Measurements from ENCODE around the gene CKAP5. TPM values are rescaled to one million over a fixed set of nuclear protein-coding genes. Genes with fewer than 3 reads are reported as not detected.

Gene CKAP5
- total RNA-seq, 1 experiment from 2014 or later = 166 TPM

DNA sequence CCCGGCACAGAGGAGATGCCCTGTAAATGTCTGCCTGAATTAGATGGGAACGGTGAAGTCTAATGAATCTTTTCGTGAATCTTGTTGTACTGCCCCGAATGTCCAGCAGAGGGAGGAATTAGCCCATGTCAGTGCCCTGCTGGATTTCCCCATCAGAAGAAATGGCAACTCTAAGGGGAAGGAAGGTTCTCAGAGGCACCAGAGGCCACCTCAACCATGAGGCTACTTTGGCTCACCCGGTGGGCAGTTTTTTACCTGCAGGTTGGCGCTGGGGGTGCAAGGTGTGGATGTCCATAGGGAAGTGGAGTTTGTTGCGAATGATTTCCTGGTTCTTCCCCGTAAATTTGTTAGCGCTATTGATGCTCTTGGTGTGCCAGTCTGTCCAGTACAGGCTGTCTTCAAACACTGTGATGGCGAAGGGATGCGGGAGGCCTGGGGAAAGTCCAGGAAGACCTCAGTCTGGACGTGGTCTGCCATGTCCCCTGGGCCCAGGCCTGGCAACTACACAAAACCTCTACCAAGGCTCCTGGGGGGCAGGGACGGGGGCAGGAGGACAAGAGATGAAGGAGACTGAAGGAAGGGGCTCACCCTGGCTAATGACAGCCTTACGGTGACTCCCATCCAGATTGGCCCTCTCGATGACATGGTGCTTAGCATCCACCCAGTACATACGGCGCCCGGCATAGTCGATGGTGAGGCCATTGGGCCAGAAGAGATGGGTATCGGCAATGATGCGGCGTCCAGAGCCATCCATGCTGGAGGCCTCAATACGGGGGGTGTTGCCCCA lies 43.8 kb upstream of the CKAP5 start:
- Histone ChIP-seq H3K9me2 (ENCODE audit: insufficient read depth) (no peaks in the 10 kb centered on the region), H3K4me2 (ENCODE audit: low read length) (no peak overlapping the region), H3K9ac (ENCODE audit: low read length) (no peak overlapping the region), H3K4me1 (ENCODE audit: control insufficient read depth in 1 of 2, insufficient read depth in 2 of 2, low read length in 2 of 2) (no peaks in the 10 kb centered on the region), H3K79me2 (ENCODE audit: insufficient read depth, low read length) (no peaks in the 10 kb centered on the region), H2AFZ (ENCODE audit: low read depth, low read length, poor library complexity, severe bottlenecking) (no peak overlapping the region), H3K27me3 (ENCODE audit: insufficient read depth, low read length) (no peaks in the 10 kb centered on the region), H4K20me1 (ENCODE audit: insufficient read depth) (no peaks in the 10 kb centered on the region), H3K27ac (ENCODE audit: low read depth, low read length) (no peak overlapping the region), H3K9me3 (ENCODE audit: control insufficient read depth in 1 of 2, insufficient read depth in 1 of 2, low read depth in 1 of 2, low read length in 2 of 2) (no peaks in the 10 kb centered on the region), H3K36me3 (ENCODE audit: control insufficient read depth in 1 of 2, insufficient read depth in 2 of 2, low read length in 2 of 2) (peaks cover 0 to 5% of the 10 kb centered on the region in 2 experiments; a peak in 1 of 4 replicates), H3K4me3 (replicated peaks in 1 of 2; ENCODE audit: low read depth in 1 of 2, low read length in 2 of 2) (no peak overlapping the region)
- peak; percentile 47 for DNase-seq (ENCODE audit: low read depth, low spot score)
- BruUV-seq (replicated peaks) = no TSS peak
- peak; percentile 87 for ATAC-seq
- ChIA-PET RAD21 (ENCODE audit: low non-redundant PET in 1 of 2, low total read pairs in 2 of 2, uncharacterized antibody in 2 of 2, unreplicated experiment in 2 of 2) (no interaction called here), CTCF (interaction anchor here (2.9 kb wide), 1 partner anchor 264 kb away, joined by 16 read pairs; no protein-coding TSS in a partner anchor), POLR2A (no interaction called here)
- intact Hi-C loops (cut with micrococcal nuclease) = loop anchor here (1.0 kb wide), 3 partner anchors 263 to 465 kb away; no protein-coding TSS in a partner anchor
- TF ChIP-seq POLR2AphosphoS5 (IDR thresholded peaks at IDR 0.05; ENCODE audit: low read depth, low read length) (no peak), EGR1 (IDR thresholded peaks at IDR 0.05; ENCODE audit: low read depth) (no peak), RAD21 (IDR thresholded peaks at IDR 0.05; ENCODE audit: low read depth) (peak; percentile 93), SIN3A (IDR thresholded peaks at IDR 0.05; ENCODE audit: low read depth) (no peak), FOSL1 (IDR thresholded peaks at IDR 0.05; ENCODE audit: low read depth) (no peak), JUND (IDR thresholded peaks at IDR 0.05) (no peak), ATF3 (IDR thresholded peaks at IDR 0.05) (no peak), SP1 (IDR thresholded peaks at IDR 0.05; ENCODE audit: low read depth) (no peak), EZH2 (IDR thresholded peaks at IDR 0.05) (no peak), EZH2phosphoT487 (IDR thresholded peaks at IDR 0.05; ENCODE audit: borderline replicate concordance) (no peak), ELF1 (IDR thresholded peaks at IDR 0.05; ENCODE audit: borderline replicate concordance, low read depth) (no peak), SRF (IDR thresholded peaks at IDR 0.05; ENCODE audit: low read depth) (no peak), MAX (IDR thresholded peaks at IDR 0.05) (no peak), CEBPB (IDR thresholded peaks at IDR 0.05; ENCODE audit: low read depth) (no peak), YY1 (IDR thresholded peaks at IDR 0.05; ENCODE audit: extremely low read depth, insufficient replicate concordance, low read depth, low read length) (peak; percentile 32), ZNF274 (IDR thresholded peaks at IDR 0.05; ENCODE audit: low read depth, low read length) (no peak), POLR2A (IDR thresholded peaks at IDR 0.05; ENCODE audit: borderline replicate concordance, extremely low read depth, insufficient read depth, insufficient read length) (no peak)
- TF ChIP-seq, protein P1, sequence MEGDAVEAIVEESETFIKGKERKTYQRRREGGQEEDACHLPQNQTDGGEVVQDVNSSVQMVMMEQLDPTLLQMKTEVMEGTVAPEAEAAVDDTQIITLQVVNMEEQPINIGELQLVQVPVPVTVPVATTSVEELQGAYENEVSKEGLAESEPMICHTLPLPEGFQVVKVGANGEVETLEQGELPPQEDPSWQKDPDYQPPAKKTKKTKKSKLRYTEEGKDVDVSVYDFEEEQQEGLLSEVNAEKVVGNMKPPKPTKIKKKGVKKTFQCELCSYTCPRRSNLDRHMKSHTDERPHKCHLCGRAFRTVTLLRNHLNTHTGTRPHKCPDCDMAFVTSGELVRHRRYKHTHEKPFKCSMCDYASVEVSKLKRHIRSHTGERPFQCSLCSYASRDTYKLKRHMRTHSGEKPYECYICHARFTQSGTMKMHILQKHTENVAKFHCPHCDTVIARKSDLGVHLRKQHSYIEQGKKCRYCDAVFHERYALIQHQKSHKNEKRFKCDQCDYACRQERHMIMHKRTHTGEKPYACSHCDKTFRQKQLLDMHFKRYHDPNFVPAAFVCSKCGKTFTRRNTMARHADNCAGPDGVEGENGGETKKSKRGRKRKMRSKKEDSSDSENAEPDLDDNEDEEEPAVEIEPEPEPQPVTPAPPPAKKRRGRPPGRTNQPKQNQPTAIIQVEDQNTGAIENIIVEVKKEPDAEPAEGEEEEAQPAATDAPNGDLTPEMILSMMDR (IDR thresholded peaks at IDR 0.05 in 2 of 3, conservative IDR thresholded peaks at IDR 0.05 in 1 of 3; ENCODE audit: borderline replicate concordance in 1 of 3, insufficient read depth in 1 of 3, low read depth in 2 of 3, low read length in 2 of 3) = peak; percentile 82 to 94 (median 90)
- TF ChIP-seq, protein P2, sequence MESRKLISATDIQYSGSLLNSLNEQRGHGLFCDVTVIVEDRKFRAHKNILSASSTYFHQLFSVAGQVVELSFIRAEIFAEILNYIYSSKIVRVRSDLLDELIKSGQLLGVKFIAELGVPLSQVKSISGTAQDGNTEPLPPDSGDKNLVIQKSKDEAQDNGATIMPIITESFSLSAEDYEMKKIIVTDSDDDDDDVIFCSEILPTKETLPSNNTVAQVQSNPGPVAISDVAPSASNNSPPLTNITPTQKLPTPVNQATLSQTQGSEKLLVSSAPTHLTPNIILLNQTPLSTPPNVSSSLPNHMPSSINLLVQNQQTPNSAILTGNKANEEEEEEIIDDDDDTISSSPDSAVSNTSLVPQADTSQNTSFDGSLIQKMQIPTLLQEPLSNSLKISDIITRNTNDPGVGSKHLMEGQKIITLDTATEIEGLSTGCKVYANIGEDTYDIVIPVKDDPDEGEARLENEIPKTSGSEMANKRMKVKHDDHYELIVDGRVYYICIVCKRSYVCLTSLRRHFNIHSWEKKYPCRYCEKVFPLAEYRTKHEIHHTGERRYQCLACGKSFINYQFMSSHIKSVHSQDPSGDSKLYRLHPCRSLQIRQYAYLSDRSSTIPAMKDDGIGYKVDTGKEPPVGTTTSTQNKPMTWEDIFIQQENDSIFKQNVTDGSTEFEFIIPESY (IDR thresholded peaks at IDR 0.05; ENCODE audit: extremely low read depth, insufficient replicate concordance, low read length) = no peak
- TF ChIP-seq, protein P3, sequence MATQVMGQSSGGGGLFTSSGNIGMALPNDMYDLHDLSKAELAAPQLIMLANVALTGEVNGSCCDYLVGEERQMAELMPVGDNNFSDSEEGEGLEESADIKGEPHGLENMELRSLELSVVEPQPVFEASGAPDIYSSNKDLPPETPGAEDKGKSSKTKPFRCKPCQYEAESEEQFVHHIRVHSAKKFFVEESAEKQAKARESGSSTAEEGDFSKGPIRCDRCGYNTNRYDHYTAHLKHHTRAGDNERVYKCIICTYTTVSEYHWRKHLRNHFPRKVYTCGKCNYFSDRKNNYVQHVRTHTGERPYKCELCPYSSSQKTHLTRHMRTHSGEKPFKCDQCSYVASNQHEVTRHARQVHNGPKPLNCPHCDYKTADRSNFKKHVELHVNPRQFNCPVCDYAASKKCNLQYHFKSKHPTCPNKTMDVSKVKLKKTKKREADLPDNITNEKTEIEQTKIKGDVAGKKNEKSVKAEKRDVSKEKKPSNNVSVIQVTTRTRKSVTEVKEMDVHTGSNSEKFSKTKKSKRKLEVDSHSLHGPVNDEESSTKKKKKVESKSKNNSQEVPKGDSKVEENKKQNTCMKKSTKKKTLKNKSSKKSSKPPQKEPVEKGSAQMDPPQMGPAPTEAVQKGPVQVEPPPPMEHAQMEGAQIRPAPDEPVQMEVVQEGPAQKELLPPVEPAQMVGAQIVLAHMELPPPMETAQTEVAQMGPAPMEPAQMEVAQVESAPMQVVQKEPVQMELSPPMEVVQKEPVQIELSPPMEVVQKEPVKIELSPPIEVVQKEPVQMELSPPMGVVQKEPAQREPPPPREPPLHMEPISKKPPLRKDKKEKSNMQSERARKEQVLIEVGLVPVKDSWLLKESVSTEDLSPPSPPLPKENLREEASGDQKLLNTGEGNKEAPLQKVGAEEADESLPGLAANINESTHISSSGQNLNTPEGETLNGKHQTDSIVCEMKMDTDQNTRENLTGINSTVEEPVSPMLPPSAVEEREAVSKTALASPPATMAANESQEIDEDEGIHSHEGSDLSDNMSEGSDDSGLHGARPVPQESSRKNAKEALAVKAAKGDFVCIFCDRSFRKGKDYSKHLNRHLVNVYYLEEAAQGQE (IDR thresholded peaks at IDR 0.05; ENCODE audit: low read depth) = no peak
